Stimulated activated effector memory CD8-positive, alpha-beta T cell treated with anti-CD3 and anti-CD28 coated beads, Interleukin-12 subunit alpha, Interleukin-12 subunit beta, amount 100 ng/mL, for 72 hours (primary cell): ENCODE results near the gene ASRGL1.

Source experiments
- ATAC-seq: fragments of 150-1000 bp; cut with Tn5 transposase; 2 replicates; pipeline ENCODE4 v1.10.0; 2021
- DNase-seq, 2 donors: peaks; one replicate each; pipeline ENCODE4 v3.0.0; 2021 to 2022; ENCODE audit warnings: low spot score in 2 of 2
- H3K27ac Mint-ChIP-seq: one replicate; pipeline ENCODE4 v1.8.0; 2022; ENCODE audit warnings: mild to moderate bottlenecking, mixed read lengths
- H3K36me3 Mint-ChIP-seq: one replicate; pipeline ENCODE4 v1.8.0; 2022; ENCODE audit warnings: mild to moderate bottlenecking, mixed read lengths
- H3K4me1 Mint-ChIP-seq: one replicate; pipeline ENCODE4 v1.8.0; 2022; ENCODE audit warnings: mixed read lengths
- H3K4me3 Mint-ChIP-seq: one replicate; pipeline ENCODE4 v1.8.0; 2022; ENCODE audit warnings: mild to moderate bottlenecking, mixed read lengths
- H3K9me3 Mint-ChIP-seq: one replicate; pipeline ENCODE4 v1.8.0; 2022; ENCODE audit warnings: mixed read lengths

Gene ASRGL1

DNA sequence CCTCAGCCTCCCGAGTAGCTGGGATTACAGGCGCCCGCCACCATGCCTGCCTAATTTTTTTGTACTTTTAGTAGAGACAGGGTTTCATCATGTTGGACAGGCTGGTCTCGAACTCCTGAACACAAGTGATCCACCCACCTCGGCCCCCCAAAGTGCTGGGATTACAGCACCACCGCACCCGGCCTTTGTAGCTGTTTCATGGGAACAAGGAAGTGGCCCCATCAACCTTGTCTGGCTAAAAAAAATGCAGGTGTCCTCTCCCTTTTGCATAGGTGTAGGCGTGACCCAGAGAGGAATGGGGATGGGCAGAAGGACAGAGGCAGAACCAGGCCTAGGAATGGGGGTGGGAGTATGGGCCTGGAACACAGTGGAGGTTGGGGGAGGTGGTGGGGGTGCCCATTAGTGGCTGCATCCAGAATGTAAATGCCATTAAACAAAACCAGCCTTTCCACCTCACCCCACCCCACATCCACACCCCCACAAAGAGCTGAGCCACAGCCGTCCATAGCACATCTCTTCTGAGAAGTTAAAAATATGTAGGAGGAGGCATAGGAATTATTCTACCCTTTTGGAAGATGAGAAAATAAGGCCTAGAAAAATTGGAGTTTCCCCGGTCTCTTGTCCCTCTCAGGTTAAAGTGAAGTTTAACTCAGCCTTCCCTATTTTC lies 58.8 kb downstream of the ASRGL1 start:
- no peak for DNase-seq
- no peak for ATAC-seq
- Mint-ChIP-seq H3K9me3 (no peaks in the 10 kb centered on the region), H3K4me1 (peaks cover 10% of the 10 kb centered on the region), H3K4me3 (no peak overlapping the region), H3K27ac (no peak overlapping the region), H3K36me3 (no peaks in the 10 kb centered on the region)

- H3K9me3 Mint-ChIP-seq = no peaks in the 10 kb centered on the region
- no peak overlapping the region for H3K4me3 Mint-ChIP-seq
- H3K36me3 Mint-ChIP-seq = no peaks in the 10 kb centered on the region
- peaks cover 30% of the 10 kb centered on the region for H3K4me1 Mint-ChIP-seq
- no peak overlapping the region for H3K27ac Mint-ChIP-seq
- ATAC-seq (no peak), DNase-seq (no peak)
These were observed 61.1 kb downstream of the ASRGL1 start for GRCh38 chr11:62398011-62398994.

- DNase-seq (no peak), ATAC-seq (no peak)
- H3K9me3 Mint-ChIP-seq = no peaks in the 10 kb centered on the region
- H3K4me1 Mint-ChIP-seq = peaks cover 30% of the 10 kb centered on the region
- peak overlapping the region; percentile 40 for H3K27ac Mint-ChIP-seq
- no peaks in the 10 kb centered on the region for H3K36me3 Mint-ChIP-seq
- no peak overlapping the region for H3K4me3 Mint-ChIP-seq
These were observed 62.1 kb downstream of the ASRGL1 start for GRCh38 chr11:62399172-62399877.

- Mint-ChIP-seq H3K9me3 (no peaks in the 10 kb centered on the region), H3K4me1 (peaks cover 30% of the 10 kb centered on the region), H3K36me3 (no peaks in the 10 kb centered on the region), H3K27ac (no peak overlapping the region), H3K4me3 (no peak overlapping the region)
- DNase-seq (no peak), ATAC-seq (no peak)
These were observed 62.6 kb downstream of the ASRGL1 start for GRCh38 chr11:62399878-62400266.

DNA sequence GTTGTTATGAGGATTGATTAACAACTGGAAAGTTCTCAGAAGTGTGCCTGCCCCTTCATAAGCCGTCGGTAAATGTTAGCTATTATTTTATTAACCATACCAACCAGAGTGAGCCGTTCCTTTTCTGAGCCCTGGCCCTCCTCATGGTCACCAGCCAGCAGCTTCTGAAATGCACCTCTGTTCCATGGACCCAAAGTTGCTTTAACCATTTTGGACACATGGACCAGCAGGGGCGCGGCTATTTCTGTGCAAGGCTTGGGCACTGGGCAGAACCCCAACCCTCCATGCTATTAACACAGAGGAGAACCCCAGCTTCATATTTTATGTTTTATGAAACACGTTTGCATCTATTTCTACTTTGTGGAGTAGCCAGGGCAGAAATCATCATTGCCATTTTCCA lies 63.0 kb downstream of the ASRGL1 start:
- ATAC-seq = no peak
- Mint-ChIP-seq H3K4me3 (no peak overlapping the region), H3K4me1 (peaks cover 30% of the 10 kb centered on the region), H3K27ac (no peak overlapping the region), H3K36me3 (no peaks in the 10 kb centered on the region), H3K9me3 (no peaks in the 10 kb centered on the region)
- no peak for DNase-seq

DNA sequence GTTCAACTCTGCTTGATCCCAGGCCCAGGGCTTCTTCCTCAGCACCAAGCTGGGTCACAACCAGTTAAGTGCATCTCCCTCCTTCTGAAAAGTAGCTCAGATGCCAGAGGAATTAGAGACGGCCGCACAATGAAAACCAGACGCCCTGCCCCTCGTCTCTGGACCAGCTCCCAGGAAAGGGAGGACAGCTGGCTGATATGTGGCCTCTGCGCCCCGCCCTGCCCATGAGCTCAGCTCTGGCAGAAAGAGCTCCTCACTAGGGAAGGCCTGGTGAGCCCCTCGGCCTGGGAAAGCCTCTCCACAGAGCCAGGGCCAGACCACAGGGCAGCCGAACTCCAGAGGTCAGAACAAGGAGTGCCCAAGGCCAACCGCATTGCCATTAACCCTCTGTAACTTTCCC lies 63.5 kb downstream of the ASRGL1 start:
- Mint-ChIP-seq H3K4me3 (peak overlapping the region; percentile 77), H3K27ac (no peak overlapping the region), H3K4me1 (peaks cover 30% of the 10 kb centered on the region), H3K36me3 (no peaks in the 10 kb centered on the region), H3K9me3 (no peaks in the 10 kb centered on the region)
- no peak for DNase-seq
- ATAC-seq = no peak

DNA sequence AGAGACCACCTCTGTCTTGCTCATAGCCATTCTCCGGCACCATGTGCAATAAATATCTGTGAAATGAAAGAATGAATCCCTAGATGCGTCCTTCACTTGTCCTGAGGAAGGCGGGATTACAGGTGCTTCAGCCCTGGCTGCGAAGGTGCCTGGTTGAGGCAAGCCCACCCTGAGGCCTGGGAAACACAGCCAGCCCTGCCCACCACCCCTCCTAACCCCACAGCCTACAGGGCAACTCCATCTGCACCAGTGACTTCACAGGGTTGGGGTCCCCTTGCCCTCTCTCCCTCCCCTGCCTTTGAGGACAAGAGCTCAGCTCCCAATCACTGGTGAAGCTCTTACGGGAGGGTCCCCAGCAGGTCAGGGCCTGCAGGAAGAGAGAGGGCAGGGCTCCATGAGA lies 64.1 kb downstream of the ASRGL1 start:
- Mint-ChIP-seq H3K4me1 (peaks cover 30% of the 10 kb centered on the region), H3K27ac (peak overlapping the region; percentile 97), H3K9me3 (no peaks in the 10 kb centered on the region), H3K36me3 (no peaks in the 10 kb centered on the region), H3K4me3 (peak overlapping the region; percentile 77)
- ATAC-seq (no peak), DNase-seq (no peak)

GRCh38 chr11:62401811-62402210 lies 64.6 kb downstream of the ASRGL1 start:
- DNase-seq (no peak), ATAC-seq (no peak)
- Mint-ChIP-seq H3K4me1 (peaks cover 30% of the 10 kb centered on the region), H3K9me3 (no peaks in the 10 kb centered on the region), H3K36me3 (no peaks in the 10 kb centered on the region), H3K4me3 (peak overlapping the region; percentile 77), H3K27ac (peak overlapping the region; percentile 97)

DNA sequence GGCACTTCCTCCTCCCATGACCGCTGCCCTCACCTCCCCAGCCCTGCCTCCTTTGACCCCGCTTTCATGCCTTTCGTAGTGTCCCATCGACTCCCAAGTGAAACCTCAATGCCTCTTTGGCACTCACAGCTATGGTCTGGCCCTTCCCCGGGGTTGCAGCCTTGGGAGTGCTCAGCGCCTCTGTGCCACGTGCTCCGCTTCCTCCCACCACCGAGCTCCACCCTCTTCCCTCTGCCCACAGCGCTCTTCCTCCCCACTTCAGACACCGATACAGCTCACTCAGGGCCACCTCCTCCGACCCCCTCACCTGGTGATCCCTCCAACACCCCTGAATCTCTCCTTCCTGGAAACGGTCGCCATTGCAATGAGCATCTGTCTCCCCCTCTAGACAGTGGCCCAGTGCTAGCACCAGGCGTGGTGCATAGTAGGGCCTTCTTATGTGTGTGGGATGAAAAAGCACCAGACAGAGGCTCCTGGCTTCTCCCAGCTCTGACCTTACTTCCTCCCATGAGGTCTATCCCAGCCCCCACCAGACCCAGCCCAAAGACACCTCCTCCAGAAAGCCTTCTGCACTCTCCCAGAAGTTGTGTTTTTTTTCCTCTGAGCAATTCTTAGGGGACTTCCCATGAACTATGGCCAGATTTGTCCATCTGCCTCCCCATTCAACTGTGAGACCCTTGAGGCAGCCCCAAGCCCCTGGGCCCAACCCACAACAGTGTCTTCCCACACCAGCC lies 65.1 kb downstream of the ASRGL1 start:
- Mint-ChIP-seq H3K9me3 (no peaks in the 10 kb centered on the region), H3K4me3 (peak overlapping the region; percentile 77), H3K27ac (peak overlapping the region; percentile 97)

GRCh38 chr11:62402960-62403730 lies 65.9 kb downstream of the ASRGL1 start:
- peaks cover 30% of the 10 kb centered on the region for H3K4me1 Mint-ChIP-seq
- H3K27ac Mint-ChIP-seq = peak overlapping the region; percentile 97
- no peaks in the 10 kb centered on the region for H3K9me3 Mint-ChIP-seq
- no peak for DNase-seq
- H3K36me3 Mint-ChIP-seq = no peaks in the 10 kb centered on the region
- H3K4me3 Mint-ChIP-seq = peak overlapping the region; percentile 77
- no peak for ATAC-seq

More for the DNA sequence above, 65.1 kb downstream of the ASRGL1 start:
- DNase-seq (peak; percentile 23 to 64), ATAC-seq (peak; percentile 91)
- peaks cover 30% of the 10 kb centered on the region for H3K4me1 Mint-ChIP-seq
- no peaks in the 10 kb centered on the region for H3K36me3 Mint-ChIP-seq

GRCh38 chr11:62404435-62404834 lies 67.2 kb downstream of the ASRGL1 start:
- ATAC-seq = no peak
- no peaks in the 10 kb centered on the region for H3K9me3 Mint-ChIP-seq
- peaks cover 20% of the 10 kb centered on the region for H3K4me1 Mint-ChIP-seq
- DNase-seq = no peak
- H3K36me3 Mint-ChIP-seq = no peaks in the 10 kb centered on the region
- no peak overlapping the region for H3K4me3 Mint-ChIP-seq
- no peak overlapping the region for H3K27ac Mint-ChIP-seq

DNA sequence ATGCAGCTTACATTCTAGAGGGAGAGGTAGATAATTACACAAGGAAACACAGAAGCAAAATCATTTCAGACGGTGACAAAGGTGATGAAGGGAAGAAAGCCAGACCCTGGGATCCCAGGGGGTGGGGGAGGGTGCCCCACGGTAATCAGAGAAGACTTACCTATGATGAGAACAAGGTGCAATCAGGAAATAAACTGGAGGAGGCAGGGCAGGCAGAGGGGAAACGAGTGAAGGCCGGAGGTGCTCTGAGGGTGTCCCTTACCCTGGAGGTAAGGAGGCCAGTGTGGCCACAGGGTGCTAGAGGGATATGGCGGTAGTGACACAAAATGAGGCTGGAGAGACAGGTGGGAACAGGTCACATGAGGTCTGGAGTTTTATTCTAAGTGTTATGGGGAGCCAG lies 67.7 kb downstream of the ASRGL1 start:
- Mint-ChIP-seq H3K9me3 (no peaks in the 10 kb centered on the region), H3K36me3 (no peaks in the 10 kb centered on the region), H3K4me3 (no peak overlapping the region), H3K4me1 (peaks cover 20% of the 10 kb centered on the region), H3K27ac (no peak overlapping the region)
- DNase-seq (no peak), ATAC-seq (no peak)

DNA sequence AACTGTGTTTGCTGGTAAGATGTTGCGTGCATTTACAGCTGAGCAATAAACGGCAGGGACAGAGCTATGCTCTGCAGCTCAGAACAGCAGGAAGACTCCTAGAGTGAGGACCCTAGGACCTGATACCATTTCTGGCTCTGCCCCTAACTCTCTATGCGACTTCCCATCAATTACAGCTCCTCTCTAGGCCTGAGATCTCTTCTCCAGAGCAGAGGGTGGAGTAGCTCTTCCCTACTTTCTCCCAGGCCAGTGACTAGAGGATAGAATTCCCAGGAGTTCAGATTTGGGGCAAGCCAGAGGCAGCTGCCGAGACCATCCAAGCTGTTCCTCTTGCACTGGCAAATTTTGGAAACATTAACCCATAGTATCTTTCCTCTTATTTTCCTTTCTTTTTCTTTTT lies 68.8 kb downstream of the ASRGL1 start:
- Mint-ChIP-seq H3K9me3 (no peaks in the 10 kb centered on the region), H3K4me1 (peaks cover 20% of the 10 kb centered on the region), H3K27ac (no peak overlapping the region), H3K36me3 (no peaks in the 10 kb centered on the region), H3K4me3 (no peak overlapping the region)
- DNase-seq (no peak), ATAC-seq (no peak)

GRCh38 chr11:62409831-62410230 lies 72.6 kb downstream of the ASRGL1 start:
- Mint-ChIP-seq H3K4me1 (no peaks in the 10 kb centered on the region), H3K9me3 (no peaks in the 10 kb centered on the region), H3K36me3 (no peaks in the 10 kb centered on the region), H3K27ac (no peak overlapping the region), H3K4me3 (no peak overlapping the region)
- ATAC-seq = no peak
- DNase-seq = no peak
